HepG2 (cell line): Measurements from ENCODE around the gene CRTAC1. TPM values are rescaled to one million over a fixed set of nuclear protein-coding genes. Genes with fewer than 3 reads are reported as not detected.

Experiments
- ATAC-seq: fragments of 200-7000 bp; cut with Tn5 transposase; 3 replicates; pipeline ENCODE4 v1.9.1; 2020; ENCODE audit warnings: mild to moderate bottlenecking, moderate library complexity
- BruUV-seq: library from RNA; stranded (reverse); fragments of 400-500 nt; replicated peaks from 2 replicates; lab custom pipeline; 2021; lab: Mats Ljungman, UMichigan
- CTCF ChIA-PET: fragments of 300-600 bp; formaldehyde crosslinking; extraction: SDS; loops from one replicate; lab custom pipeline; 2021; ENCODE audit warnings: low total read pairs, inconsistent platforms, low intra/inter-chr PET ratio; lab: Yijun Ruan, JAX
- POLR2A ChIA-PET: fragments of 350-600 bp; sonication (Branson Sonifier 250); formaldehyde crosslinking; loops from one replicate; lab custom pipeline; 2020; ENCODE audit warnings: antibody characterized with exemption, inconsistent platforms; lab: Yijun Ruan, JAX
- DNase-seq: peaks from one replicate; pipeline ENCODE4 v3.0.0-alpha.2; 2015; ENCODE audit warnings: low spot score
- FAIRE-seq: peaks from 3 replicates; lab custom pipeline; 2011; peaks lifted over from hg19 to GRCh38; lab: Jason Lieb, UNC
- H2AFZ ChIP-seq: one replicate; pipeline ENCODE4 v1.6.1; 2011; ENCODE audit warnings: low read length, inconsistent platforms
- H3K27ac ChIP-seq: fragments of 300-600 bp; 3 replicates; pipeline ENCODE4 v1.8.0; 2011; ENCODE audit warnings: mixed run types, mild to moderate bottlenecking, mixed read lengths, low read length, inconsistent platforms; ENCODE audit not compliant: insufficient read depth; ENCODE audit errors: extremely low read length
- H3K27me3 ChIP-seq, 2 experiments: fragments of 200-600 bp in 1 of 2; 2 replicates in 1 of 2; 3 replicates in 1 of 2; pipeline versions ENCODE4 v1.6.0 to v1.8.0; 2011; ENCODE audit warnings: low read length in 2 of 2, mild to moderate bottlenecking in 2 of 2, moderate library complexity in 2 of 2, inconsistent platforms in 1 of 2; ENCODE audit not compliant: insufficient read depth in 2 of 2, control insufficient read depth in 1 of 2
- H3K36me3 ChIP-seq, 2 experiments: fragments of 200-600 bp in 1 of 2; replicated peaks in 1 of 2; 2 replicates in 1 of 2; 3 replicates in 1 of 2; pipeline versions ENCODE4 v1.5.1 to v1.8.0; 2011; ENCODE audit warnings: low read length in 2 of 2, inconsistent platforms in 1 of 2; ENCODE audit not compliant: insufficient read depth in 2 of 2, control insufficient read depth in 1 of 2
- H3K4me1 ChIP-seq: 2 replicates; pipeline ENCODE4 v1.5.1; 2012; ENCODE audit warnings: low read length, inconsistent platforms; ENCODE audit not compliant: insufficient read depth
- H3K4me2 ChIP-seq: 2 replicates; pipeline ENCODE4 v1.6.0; 2011; ENCODE audit warnings: low read depth, low read length, inconsistent platforms
- H3K4me3 ChIP-seq, 3 experiments: fragments of 200-600 bp in 1 of 3; sonication (generic), shearing (Covaris generic) in 1 of 3; replicated peaks in 1 of 3; 2 replicates each; pipeline ENCODE4 v1.5.1; 2011 to 2016; ENCODE audit warnings: low read length in 3 of 3, inconsistent platforms in 2 of 3, low read depth in 2 of 3, mild to moderate bottlenecking in 2 of 3, control low read depth in 1 of 3, mixed read lengths in 1 of 3; ENCODE audit not compliant: insufficient read depth in 1 of 3
- H3K79me2 ChIP-seq: one replicate; pipeline ENCODE4 v1.6.1; 2011; ENCODE audit warnings: low read length, inconsistent platforms; ENCODE audit not compliant: insufficient read depth
- H3K9ac ChIP-seq: 2 replicates; pipeline ENCODE4 v1.6.0; 2011; ENCODE audit warnings: mild to moderate bottlenecking, low read depth, low read length, inconsistent platforms; ENCODE audit not compliant: insufficient read depth
- H3K9me3 ChIP-seq: 2 replicates; pipeline ENCODE4 v1.5.1; 2012; ENCODE audit warnings: mild to moderate bottlenecking, low read length
- H4K20me1 ChIP-seq: 2 replicates; pipeline ENCODE4 v1.6.0; 2011; ENCODE audit warnings: inconsistent platforms, mild to moderate bottlenecking, low read length, moderate library complexity; ENCODE audit not compliant: insufficient read depth
- BORCS8-MEF2B ChIP-seq: sonication (generic); formaldehyde crosslinking; IDR thresholded peaks from 2 replicates; pipeline ENCODE4 v1.8.0; 2022; ENCODE audit warnings: mild to moderate bottlenecking, missing genetic modification reagents
- BRD4 ChIP-seq: sonication (generic); formaldehyde crosslinking; IDR thresholded peaks from 2 replicates; pipeline ENCODE4 v1.4.0; 2020; ENCODE audit warnings: missing genetic modification reagents
- HIVEP1 ChIP-seq: sonication (generic); formaldehyde crosslinking; IDR thresholded peaks from 2 replicates; pipeline ENCODE4 v1.4.0; 2020; ENCODE audit warnings: mild to moderate bottlenecking, missing genetic modification reagents
- NR2F1 ChIP-seq, 2 experiments: fragments of 450-650 bp in 1 of 2; formaldehyde crosslinking in 1 of 2; IDR thresholded peaks; 2 replicates each; pipeline versions ENCODE4 v1.5.0 to v1.6.1; 2016 to 2020; ENCODE audit warnings: mild to moderate bottlenecking in 1 of 2, missing compliant biosample characterization in 1 of 2, missing genetic modification reagents in 1 of 2, moderate library complexity in 1 of 2
- PHF5A ChIP-seq: IDR thresholded peaks from one replicate; pipeline ENCODE4 v1.6.1; 2018; ENCODE audit warnings: low read depth, missing genetic modification reagents; ENCODE audit not compliant: unreplicated experiment
- PITX1 ChIP-seq: sonication (generic); formaldehyde crosslinking; IDR thresholded peaks from 2 replicates; pipeline ENCODE4 v1.5.1; 2020; ENCODE audit warnings: mild to moderate bottlenecking, missing genetic modification reagents
- RBAK ChIP-seq: sonication (generic); formaldehyde crosslinking; IDR thresholded peaks from 2 replicates; pipeline ENCODE4 v1.5.1; 2020; ENCODE audit warnings: mild to moderate bottlenecking, missing genetic modification reagents
- RBM39 ChIP-seq: fragments of 200-400 bp; formaldehyde crosslinking; IDR thresholded peaks from one replicate; pipeline ENCODE4 v1.6.1; 2018; ENCODE audit warnings: antibody characterized with exemption, mild to moderate bottlenecking, low read depth, low read length; ENCODE audit not compliant: poor library complexity, severe bottlenecking
- REPIN1 ChIP-seq: sonication (generic); formaldehyde crosslinking; IDR thresholded peaks from 2 replicates; pipeline ENCODE4 v1.8.0; 2022; ENCODE audit warnings: missing genetic modification reagents, low read depth, mild to moderate bottlenecking, borderline replicate concordance
- TEF ChIP-seq: sonication (generic); formaldehyde crosslinking; IDR thresholded peaks from 2 replicates; pipeline ENCODE4 v1.5.0; 2020; ENCODE audit warnings: missing genetic modification reagents
- ZNF362 ChIP-seq: sonication (generic); formaldehyde crosslinking; IDR thresholded peaks from 2 replicates; pipeline ENCODE4 v1.4.0; 2020; ENCODE audit warnings: missing genetic modification reagents, mild to moderate bottlenecking, borderline replicate concordance
- ZNF510 ChIP-seq: sonication (generic); formaldehyde crosslinking; IDR thresholded peaks from 2 replicates; pipeline ENCODE4 v1.4.0; 2020; ENCODE audit warnings: low read depth, mild to moderate bottlenecking, missing genetic modification reagents
- WGBS: methylation state at CpG from one replicate; pipeline ENCODE4 v1.1.6; 2017; ENCODE audit warnings: low lambda C conversion rate; 5-methylcytosine and 5-hydroxymethylcytosine counted together
- in situ Hi-C: cut with HindIII; loops from 2 replicates; pipeline ENCODE4 v1.10.0; 2017; ENCODE audit warnings: low pct_unique_long_range_greater_than_20kb; ENCODE audit not compliant: extremely low pct_ligation_motif_present
- intact Hi-C: fragments of 100-400 bp; cut with micrococcal nuclease; formaldehyde crosslinking; loops from one replicate; pipeline ENCODE4 v1.10.0; 2022; ENCODE audit not compliant: unreplicated experiment
- polyA plus RNA-seq, 8 experiments: library from polyadenylated mRNA; depleted of rRNA in 3 of 8; stranded (reverse) in 7 of 8; unstranded in 1 of 8; fragments of >200 nt; fragmentation: Illumina TruSeq in 4 of 8; extraction: Trizol in 4 of 8; gene quantifications; 2 replicates each; pipeline versions ENCODE4 v1.2.1 to v1.2.3, GENCODE V29; 2011 to 2016; ENCODE audit warnings: low read depth in 4 of 8, missing spikeins in 1 of 8, mixed read lengths in 1 of 8; ENCODE audit not compliant: insufficient read depth in 1 of 8
- total RNA-seq, 5 experiments: library from RNA; depleted of rRNA; stranded (reverse); fragments of >200 nt; fragmentation: Illumina TruSeq; extraction: Trizol; gene quantifications; 2 replicates each; pipeline ENCODE4 v1.2.3, GENCODE V29; 2016; ENCODE audit warnings: low read depth in 1 of 5
- TF ChIP-seq, protein P1 (sequence below): sonication (generic); formaldehyde crosslinking; IDR thresholded peaks from 2 replicates; pipeline ENCODE4 v1.4.0; 2020; ENCODE audit warnings: missing genetic modification reagents
- TF ChIP-seq, protein P2 (sequence below): sonication (generic); formaldehyde crosslinking; IDR thresholded peaks from 2 replicates; pipeline ENCODE4 v1.9.0; 2022; ENCODE audit warnings: low read depth, missing genetic modification reagents
- TF ChIP-seq, protein P3 (sequence below): sonication (generic); formaldehyde crosslinking; IDR thresholded peaks from 2 replicates; pipeline ENCODE4 v1.9.0; 2021; ENCODE audit warnings: missing genetic modification reagents, mild to moderate bottlenecking, borderline replicate concordance

The CRTAC1 gene
- total and polyA plus RNA-seq, 2 of the 13 experiments (the other 11 are each of a cell fraction or from before 2014, with no cell fraction given): not detected

- intact Hi-C loops: no loop called here
- no peak overlapping the region for H3K27ac ChIP-seq
- POLR2A ChIA-PET: interaction anchor here (0.5 kb wide), 1 partner anchor 511 kb away, joined by 3 read pairs; no protein-coding TSS in a partner anchor
Measured at GRCh38 chr10:97921581-97922021, 108.8 kb downstream of the CRTAC1 start.

More at GRCh38 chr10:97921581-97922021, 108.8 kb downstream of the CRTAC1 start:
- ATAC-seq (no peak), DNase-seq (no peak), FAIRE-seq (no peak)
- no peak for TF ChIP-seq BRD4
- TF ChIP-seq, protein P1, sequence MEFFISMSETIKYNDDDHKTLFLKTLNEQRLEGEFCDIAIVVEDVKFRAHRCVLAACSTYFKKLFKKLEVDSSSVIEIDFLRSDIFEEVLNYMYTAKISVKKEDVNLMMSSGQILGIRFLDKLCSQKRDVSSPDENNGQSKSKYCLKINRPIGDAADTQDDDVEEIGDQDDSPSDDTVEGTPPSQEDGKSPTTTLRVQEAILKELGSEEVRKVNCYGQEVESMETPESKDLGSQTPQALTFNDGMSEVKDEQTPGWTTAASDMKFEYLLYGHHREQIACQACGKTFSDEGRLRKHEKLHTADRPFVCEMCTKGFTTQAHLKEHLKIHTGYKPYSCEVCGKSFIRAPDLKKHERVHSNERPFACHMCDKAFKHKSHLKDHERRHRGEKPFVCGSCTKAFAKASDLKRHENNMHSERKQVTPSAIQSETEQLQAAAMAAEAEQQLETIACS (CRISPR knock-in tag): no peak
- no peak for TF ChIP-seq BORCS8-MEF2B (CRISPR knock-in tag)
- TF ChIP-seq PHF5A (CRISPR knock-in tag): no peak
- TF ChIP-seq REPIN1: no peak
- TF ChIP-seq RBM39: no peak
- TF ChIP-seq HIVEP1 (CRISPR knock-in tag): no peak
- TF ChIP-seq TEF (CRISPR knock-in tag): no peak
- TF ChIP-seq ZNF510 (CRISPR knock-in tag): no peak
- TF ChIP-seq RBAK (CRISPR knock-in tag): no peak
- TF ChIP-seq PITX1 (CRISPR knock-in tag): no peak
- TF ChIP-seq, protein P2, sequence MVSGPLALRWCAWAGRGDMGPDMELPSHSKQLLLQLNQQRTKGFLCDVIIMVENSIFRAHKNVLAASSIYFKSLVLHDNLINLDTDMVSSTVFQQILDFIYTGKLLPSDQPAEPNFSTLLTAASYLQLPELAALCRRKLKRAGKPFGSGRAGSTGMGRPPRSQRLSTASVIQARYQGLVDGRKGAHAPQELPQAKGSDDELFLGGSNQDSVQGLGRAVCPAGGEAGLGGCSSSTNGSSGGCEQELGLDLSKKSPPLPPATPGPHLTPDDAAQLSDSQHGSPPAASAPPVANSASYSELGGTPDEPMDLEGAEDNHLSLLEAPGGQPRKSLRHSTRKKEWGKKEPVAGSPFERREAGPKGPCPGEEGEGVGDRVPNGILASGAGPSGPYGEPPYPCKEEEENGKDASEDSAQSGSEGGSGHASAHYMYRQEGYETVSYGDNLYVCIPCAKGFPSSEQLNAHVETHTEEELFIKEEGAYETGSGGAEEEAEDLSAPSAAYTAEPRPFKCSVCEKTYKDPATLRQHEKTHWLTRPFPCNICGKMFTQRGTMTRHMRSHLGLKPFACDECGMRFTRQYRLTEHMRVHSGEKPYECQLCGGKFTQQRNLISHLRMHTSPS: no peak
- no peak for TF ChIP-seq ZNF362
- TF ChIP-seq, protein P3, sequence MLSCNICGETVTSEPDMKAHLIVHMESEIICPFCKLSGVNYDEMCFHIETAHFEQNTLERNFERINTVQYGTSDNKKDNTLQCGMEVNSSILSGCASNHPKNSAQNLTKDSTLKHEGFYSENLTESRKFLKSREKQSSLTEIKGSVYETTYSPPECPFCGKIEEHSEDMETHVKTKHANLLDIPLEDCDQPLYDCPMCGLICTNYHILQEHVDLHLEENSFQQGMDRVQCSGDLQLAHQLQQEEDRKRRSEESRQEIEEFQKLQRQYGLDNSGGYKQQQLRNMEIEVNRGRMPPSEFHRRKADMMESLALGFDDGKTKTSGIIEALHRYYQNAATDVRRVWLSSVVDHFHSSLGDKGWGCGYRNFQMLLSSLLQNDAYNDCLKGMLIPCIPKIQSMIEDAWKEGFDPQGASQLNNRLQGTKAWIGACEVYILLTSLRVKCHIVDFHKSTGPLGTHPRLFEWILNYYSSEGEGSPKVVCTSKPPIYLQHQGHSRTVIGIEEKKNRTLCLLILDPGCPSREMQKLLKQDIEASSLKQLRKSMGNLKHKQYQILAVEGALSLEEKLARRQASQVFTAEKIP: no peak
- no peak for TF ChIP-seq NR2F1 (CRISPR knock-in tag; IDR thresholded peaks at IDR 0.05)
- Histone ChIP-seq H3K9me3 (no peaks in the 10 kb centered on the region), H3K4me3 (no peak overlapping the region), H3K9ac (no peak overlapping the region), H4K20me1 (no peaks in the 10 kb centered on the region), H3K4me2 (no peak overlapping the region), H3K36me3 (no peaks in the 10 kb centered on the region), H3K4me1 (no peaks in the 10 kb centered on the region), H2AFZ (no peak overlapping the region), H3K79me2 (no peaks in the 10 kb centered on the region), H3K27me3 (peaks cover 2 to 22% of the 10 kb centered on the region in 2 experiments)
- WGBS: 3% methylated on average over 4 of the region's 4 CpGs
- CTCF ChIA-PET: no interaction called here
- no TSS peak for BruUV-seq
- in situ Hi-C loops: loop anchor here (25.0 kb wide), 1 partner anchor 391 kb away; no protein-coding TSS in a partner anchor
